HEK293T (cell line): ENCODE data around the gene PPP1R27.

ENCODE experiments used
- ARNT ChIP-seq: fragments of 450-650 bp; IDR thresholded peaks from 2 replicates; pipeline ENCODE4 v1.6.1; 2017; ENCODE audit warnings: mild to moderate bottlenecking
- BHLHE40 ChIP-seq: fragments of 450-650 bp; IDR thresholded peaks from 2 replicates; pipeline ENCODE4 v1.6.1; 2016; ENCODE audit warnings: mild to moderate bottlenecking, moderate library complexity, borderline replicate concordance
- CTBP1 ChIP-seq: fragments of 450-650 bp; IDR thresholded peaks from 2 replicates; pipeline ENCODE4 v1.6.1; 2016; ENCODE audit warnings: borderline replicate concordance
- FOXA1 ChIP-seq: fragments of 450-650 bp; IDR thresholded peaks from 2 replicates; pipeline ENCODE4 v1.6.1; 2016; ENCODE audit warnings: mild to moderate bottlenecking
- FOXM1 ChIP-seq: fragments of 450-650 bp; IDR thresholded peaks from 2 replicates; pipeline ENCODE4 v1.6.1; 2017; ENCODE audit warnings: mild to moderate bottlenecking, borderline replicate concordance
- L3MBTL2 ChIP-seq: fragments of 450-650 bp; conservative IDR thresholded peaks from 2 replicates; pipeline ENCODE4 v1.6.1; 2016; ENCODE audit warnings: mild to moderate bottlenecking
- NFRKB ChIP-seq: fragments of 450-650 bp; IDR thresholded peaks from 2 replicates; pipeline ENCODE4 v1.6.1; 2016; ENCODE audit warnings: mild to moderate bottlenecking, moderate library complexity
- PKNOX1 ChIP-seq: fragments of 450-650 bp; IDR thresholded peaks from 2 replicates; pipeline ENCODE4 v1.6.1; 2016
- SP1 ChIP-seq: fragments of 450-650 bp; IDR thresholded peaks from 2 replicates; pipeline ENCODE4 v1.6.1; 2017
- SUZ12 ChIP-seq: fragments of 450-650 bp; IDR thresholded peaks from 2 replicates; pipeline ENCODE4 v1.6.1; 2016; ENCODE audit warnings: mild to moderate bottlenecking
- ZNF384 ChIP-seq: fragments of 450-650 bp; IDR thresholded peaks from 2 replicates; pipeline ENCODE4 v1.6.1; 2016

DNA sequence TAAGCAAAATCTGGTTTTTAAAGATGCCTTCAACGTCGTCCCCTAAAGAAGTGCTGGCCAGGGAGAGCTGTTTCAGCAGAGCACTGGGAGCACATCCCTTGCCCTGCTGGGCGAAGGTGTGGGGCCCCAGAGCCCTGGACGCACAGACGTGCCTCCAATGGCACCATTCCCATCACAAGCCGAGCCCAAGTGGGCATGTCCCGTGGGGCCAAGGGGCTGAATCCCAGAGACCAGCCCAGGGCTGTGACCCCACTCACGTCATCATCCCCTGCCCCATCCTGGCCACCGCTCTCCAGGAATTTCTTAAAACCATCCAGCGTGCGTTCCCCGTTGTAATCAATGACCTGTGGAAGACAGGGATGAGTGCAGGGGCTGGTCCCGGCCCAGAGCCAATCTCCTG is 10.0 kb upstream of the PPP1R27 start:
- TF ChIP-seq BHLHE40 (no peak), FOXM1 (no peak), ZNF384 (no peak), ARNT (no peak), NFRKB (no peak), CTBP1 (no peak), SP1 (no peak), SUZ12 (no peak), L3MBTL2 (no peak), PKNOX1 (no peak), FOXA1 (no peak)
